ENCODE measurements around the gene NPAS3.

NPAS3 gene

DNA sequence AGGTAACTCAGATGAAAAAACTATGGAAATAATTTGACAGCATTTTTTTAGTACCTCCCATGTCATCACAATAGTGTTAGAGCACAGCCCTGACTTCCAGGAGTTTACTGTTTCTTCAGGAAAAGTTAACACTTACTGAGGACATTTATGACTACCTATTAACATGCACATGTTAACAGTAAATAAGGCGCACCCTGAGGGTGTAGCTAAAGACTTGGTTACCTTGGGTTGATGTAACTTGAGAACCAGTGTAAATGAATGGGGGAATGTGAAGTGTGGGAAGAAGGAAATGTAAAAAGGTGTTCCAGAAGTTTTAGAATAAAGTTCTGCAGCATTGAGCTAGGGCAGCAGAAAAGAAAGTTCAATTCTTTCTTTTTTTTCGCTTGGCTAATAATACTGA is 646.0 kb downstream of the NPAS3 start:
- no peaks in the 10 kb centered on the region for H3K4me1 ChIP-seq (ENCODE audit: insufficient read depth, low read length, poor library complexity, severe bottlenecking)
- H3K36me3 ChIP-seq (ENCODE audit: insufficient read depth, low read length): no peaks in the 10 kb centered on the region
- H3K9me3 ChIP-seq (ENCODE audit: insufficient read depth, low read depth, low read length): no peaks in the 10 kb centered on the region
- no peaks in the 10 kb centered on the region for H3K9me2 ChIP-seq (replicated peaks; ENCODE audit: low read depth, low read length)
- no peaks in the 10 kb centered on the region for H4K20me1 ChIP-seq (ENCODE audit: insufficient read depth, low read length, poor library complexity, severe bottlenecking)
- H3K4me3 ChIP-seq (ENCODE audit: low read length, poor library complexity, severe bottlenecking): no peak overlapping the region
- H2AFZ ChIP-seq (ENCODE audit: low read length): no peak overlapping the region
- no peak overlapping the region for H3K9ac ChIP-seq (ENCODE audit: low read depth, low read length, poor library complexity, severe bottlenecking)
- H3K79me2 ChIP-seq (ENCODE audit: insufficient read depth, low read length): no peaks in the 10 kb centered on the region
- H3K27me3 ChIP-seq (ENCODE audit: insufficient read depth, low read length, poor library complexity, severe bottlenecking): no peaks in the 10 kb centered on the region
- no peak overlapping the region for H3K4me2 ChIP-seq (ENCODE audit: low read depth, low read length, poor library complexity, severe bottlenecking)
- no peaks in the 10 kb centered on the region for H3F3A ChIP-seq (ENCODE audit: low read depth)
- TF ChIP-seq EZH2phosphoT487 (IDR thresholded peaks at IDR 0.05; ENCODE audit: borderline replicate concordance): no peak
- TF ChIP-seq, protein P1, sequence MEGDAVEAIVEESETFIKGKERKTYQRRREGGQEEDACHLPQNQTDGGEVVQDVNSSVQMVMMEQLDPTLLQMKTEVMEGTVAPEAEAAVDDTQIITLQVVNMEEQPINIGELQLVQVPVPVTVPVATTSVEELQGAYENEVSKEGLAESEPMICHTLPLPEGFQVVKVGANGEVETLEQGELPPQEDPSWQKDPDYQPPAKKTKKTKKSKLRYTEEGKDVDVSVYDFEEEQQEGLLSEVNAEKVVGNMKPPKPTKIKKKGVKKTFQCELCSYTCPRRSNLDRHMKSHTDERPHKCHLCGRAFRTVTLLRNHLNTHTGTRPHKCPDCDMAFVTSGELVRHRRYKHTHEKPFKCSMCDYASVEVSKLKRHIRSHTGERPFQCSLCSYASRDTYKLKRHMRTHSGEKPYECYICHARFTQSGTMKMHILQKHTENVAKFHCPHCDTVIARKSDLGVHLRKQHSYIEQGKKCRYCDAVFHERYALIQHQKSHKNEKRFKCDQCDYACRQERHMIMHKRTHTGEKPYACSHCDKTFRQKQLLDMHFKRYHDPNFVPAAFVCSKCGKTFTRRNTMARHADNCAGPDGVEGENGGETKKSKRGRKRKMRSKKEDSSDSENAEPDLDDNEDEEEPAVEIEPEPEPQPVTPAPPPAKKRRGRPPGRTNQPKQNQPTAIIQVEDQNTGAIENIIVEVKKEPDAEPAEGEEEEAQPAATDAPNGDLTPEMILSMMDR (conservative IDR thresholded peaks at IDR 0.05; ENCODE audit: low read length): no peak

DNA sequence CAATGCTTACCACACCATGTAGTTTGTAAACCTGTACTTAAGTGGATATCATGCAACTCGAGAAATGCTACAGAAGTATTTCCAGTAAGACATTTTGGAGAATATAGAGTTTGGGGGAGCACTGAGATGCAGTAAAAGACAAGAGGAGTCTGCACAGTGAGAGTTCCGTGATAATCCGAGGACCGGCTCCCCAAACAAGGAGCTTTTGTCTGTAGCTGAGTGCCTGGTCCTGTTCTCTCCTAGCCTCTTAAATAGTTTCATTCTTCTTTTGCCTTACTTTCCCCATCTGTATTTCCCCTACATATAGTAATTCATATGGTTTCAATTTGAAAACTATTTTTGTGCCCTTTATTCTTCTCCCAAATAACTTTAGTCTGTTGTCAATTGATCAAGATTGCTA is 648.1 kb downstream of the NPAS3 start:
- TF ChIP-seq, protein P1 (conservative IDR thresholded peaks at IDR 0.05; ENCODE audit: low read length): no peak
- no peak for TF ChIP-seq EZH2phosphoT487 (IDR thresholded peaks at IDR 0.05; ENCODE audit: borderline replicate concordance)
- Histone ChIP-seq H3K9ac (ENCODE audit: low read depth, low read length, poor library complexity, severe bottlenecking) (no peak overlapping the region), H3K4me2 (ENCODE audit: low read depth, low read length, poor library complexity, severe bottlenecking) (no peak overlapping the region), H3K4me1 (ENCODE audit: insufficient read depth, low read length, poor library complexity, severe bottlenecking) (peaks cover 8% of the 10 kb centered on the region), H3K36me3 (ENCODE audit: insufficient read depth, low read length) (no peaks in the 10 kb centered on the region), H2AFZ (ENCODE audit: low read length) (no peak overlapping the region), H4K20me1 (ENCODE audit: insufficient read depth, low read length, poor library complexity, severe bottlenecking) (no peaks in the 10 kb centered on the region), H3K9me3 (ENCODE audit: insufficient read depth, low read depth, low read length) (no peaks in the 10 kb centered on the region), H3K79me2 (ENCODE audit: insufficient read depth, low read length) (no peaks in the 10 kb centered on the region), H3F3A (ENCODE audit: low read depth) (no peaks in the 10 kb centered on the region), H3K27me3 (ENCODE audit: insufficient read depth, low read length, poor library complexity, severe bottlenecking) (no peaks in the 10 kb centered on the region), H3K9me2 (replicated peaks; ENCODE audit: low read depth, low read length) (no peaks in the 10 kb centered on the region), H3K4me3 (ENCODE audit: low read length, poor library complexity, severe bottlenecking) (no peak overlapping the region)

DNA sequence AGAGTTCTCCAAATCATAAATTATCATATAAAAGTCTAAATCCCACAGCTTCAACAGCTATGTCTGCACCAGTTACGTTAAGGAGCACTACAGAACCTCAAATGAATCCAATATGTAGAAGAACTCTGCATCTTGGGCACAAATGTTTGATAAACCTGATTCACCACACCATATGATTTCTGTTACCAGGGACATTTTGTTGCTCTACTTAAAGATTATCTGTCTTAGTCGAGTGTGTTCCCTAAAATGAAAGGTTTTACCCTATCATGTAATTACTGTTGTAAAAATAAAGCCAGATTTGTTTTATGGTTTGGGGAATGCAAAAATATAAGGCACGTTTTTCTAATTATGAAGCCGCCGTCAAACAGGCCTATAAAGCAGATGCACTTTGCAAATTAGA is 649.1 kb downstream of the NPAS3 start:
- Histone ChIP-seq H3F3A (ENCODE audit: low read depth) (no peaks in the 10 kb centered on the region), H3K4me2 (ENCODE audit: low read depth, low read length, poor library complexity, severe bottlenecking) (no peak overlapping the region), H3K36me3 (ENCODE audit: insufficient read depth, low read length) (no peaks in the 10 kb centered on the region), H2AFZ (ENCODE audit: low read length) (no peak overlapping the region), H3K4me1 (ENCODE audit: insufficient read depth, low read length, poor library complexity, severe bottlenecking) (peaks cover 8% of the 10 kb centered on the region), H3K9me2 (replicated peaks; ENCODE audit: low read depth, low read length) (no peaks in the 10 kb centered on the region), H3K27me3 (ENCODE audit: insufficient read depth, low read length, poor library complexity, severe bottlenecking) (no peaks in the 10 kb centered on the region), H3K4me3 (ENCODE audit: low read length, poor library complexity, severe bottlenecking) (no peak overlapping the region), H3K9ac (ENCODE audit: low read depth, low read length, poor library complexity, severe bottlenecking) (no peak overlapping the region), H3K9me3 (ENCODE audit: insufficient read depth, low read depth, low read length) (no peaks in the 10 kb centered on the region), H3K79me2 (ENCODE audit: insufficient read depth, low read length) (no peaks in the 10 kb centered on the region), H4K20me1 (ENCODE audit: insufficient read depth, low read length, poor library complexity, severe bottlenecking) (no peaks in the 10 kb centered on the region)
- TF ChIP-seq, protein P1 (conservative IDR thresholded peaks at IDR 0.05; ENCODE audit: low read length): no peak
- TF ChIP-seq EZH2phosphoT487 (IDR thresholded peaks at IDR 0.05; ENCODE audit: borderline replicate concordance): no peak

Data from Loucy (cell line).